Measurements from ENCODE around the gene HIF3A. TPM values are rescaled to one million over a fixed set of nuclear protein-coding genes. Genes with fewer than 3 reads are reported as not detected.

The HIF3A gene
- 100 to 1,000 TPM in 3 of 4 donors, 10 to 100 TPM in 1; 49.3 to 383 (median 144) TPM for total RNA-seq

DNA sequence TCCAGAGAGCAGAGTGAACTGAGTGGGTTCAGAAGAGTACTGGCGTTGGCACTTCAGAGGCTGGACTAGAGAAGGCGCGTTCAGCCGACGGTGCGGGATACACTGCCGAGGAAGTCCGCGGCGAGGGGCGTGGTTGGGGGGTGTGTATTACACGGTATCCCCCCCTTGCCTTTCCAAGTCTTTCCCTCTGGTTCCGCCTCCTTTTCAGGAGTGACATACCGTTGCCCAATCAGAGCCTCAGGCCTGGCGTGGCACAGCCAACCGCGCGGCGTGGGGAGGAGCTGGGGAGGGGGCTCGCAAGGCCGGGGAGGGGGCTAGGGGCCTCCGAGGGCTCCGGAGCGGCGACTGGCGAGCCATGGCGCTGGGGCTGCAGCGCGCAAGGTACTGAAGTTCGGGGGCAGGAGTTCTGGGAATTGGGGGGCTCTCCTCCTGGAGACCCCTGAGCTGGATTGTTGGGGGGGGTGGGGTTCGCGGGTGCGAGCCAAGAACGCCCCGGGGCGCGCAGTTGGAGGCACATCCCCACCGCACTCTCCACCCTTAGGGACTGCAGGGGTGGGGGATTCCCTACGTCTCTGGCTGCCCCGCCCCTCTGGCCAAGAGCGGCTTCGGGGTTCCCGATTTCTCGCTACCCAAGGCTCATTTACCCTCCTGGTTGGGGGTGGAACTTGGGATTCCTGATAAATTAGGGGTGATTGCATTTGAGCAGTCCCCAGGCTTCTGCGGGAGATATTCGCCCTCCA, at the start of gene HIF3A:
HIF3A (plus strand) TSS at position 321 of the 740 bp plus-strand sequence; CDS start at position 356, 35 bp downstream.
- Histone ChIP-seq H3K27ac (peak within 1 kb of the TSS; percentile 94 to 99 (median 98)), H3K9me3 (no peaks in the 10 kb centered on the region), H3K27me3 (no peaks in the 10 kb centered on the region), H3K4me1 (peaks cover 0 to 51% (median 16%) of the 10 kb centered on the region in 3 donors), H3K4me3 (peak within 1 kb of the TSS; percentile 80 to 88), H3K36me3 (no peaks in the 10 kb centered on the region)
- ATAC-seq = peak; percentile 23
- 3 to 6% methylated on average over 13 to 15 of the region's 46 CpGs for WGBS, 2 donors (ENCODE audit: low coverage in 1 of 2)
- peak; percentile 20 for TF ChIP-seq POLR2AphosphoS5 (IDR thresholded peaks at IDR 0.05)
- TF ChIP-seq EP300 (IDR thresholded peaks at IDR 0.05) = no peak
- TF ChIP-seq, protein P1, sequence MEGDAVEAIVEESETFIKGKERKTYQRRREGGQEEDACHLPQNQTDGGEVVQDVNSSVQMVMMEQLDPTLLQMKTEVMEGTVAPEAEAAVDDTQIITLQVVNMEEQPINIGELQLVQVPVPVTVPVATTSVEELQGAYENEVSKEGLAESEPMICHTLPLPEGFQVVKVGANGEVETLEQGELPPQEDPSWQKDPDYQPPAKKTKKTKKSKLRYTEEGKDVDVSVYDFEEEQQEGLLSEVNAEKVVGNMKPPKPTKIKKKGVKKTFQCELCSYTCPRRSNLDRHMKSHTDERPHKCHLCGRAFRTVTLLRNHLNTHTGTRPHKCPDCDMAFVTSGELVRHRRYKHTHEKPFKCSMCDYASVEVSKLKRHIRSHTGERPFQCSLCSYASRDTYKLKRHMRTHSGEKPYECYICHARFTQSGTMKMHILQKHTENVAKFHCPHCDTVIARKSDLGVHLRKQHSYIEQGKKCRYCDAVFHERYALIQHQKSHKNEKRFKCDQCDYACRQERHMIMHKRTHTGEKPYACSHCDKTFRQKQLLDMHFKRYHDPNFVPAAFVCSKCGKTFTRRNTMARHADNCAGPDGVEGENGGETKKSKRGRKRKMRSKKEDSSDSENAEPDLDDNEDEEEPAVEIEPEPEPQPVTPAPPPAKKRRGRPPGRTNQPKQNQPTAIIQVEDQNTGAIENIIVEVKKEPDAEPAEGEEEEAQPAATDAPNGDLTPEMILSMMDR (IDR thresholded peaks at IDR 0.05) = no peak
- peak in 1 of 2 donors; percentile 40 for TF ChIP-seq POLR2A (IDR thresholded peaks at IDR 0.05)

DNA sequence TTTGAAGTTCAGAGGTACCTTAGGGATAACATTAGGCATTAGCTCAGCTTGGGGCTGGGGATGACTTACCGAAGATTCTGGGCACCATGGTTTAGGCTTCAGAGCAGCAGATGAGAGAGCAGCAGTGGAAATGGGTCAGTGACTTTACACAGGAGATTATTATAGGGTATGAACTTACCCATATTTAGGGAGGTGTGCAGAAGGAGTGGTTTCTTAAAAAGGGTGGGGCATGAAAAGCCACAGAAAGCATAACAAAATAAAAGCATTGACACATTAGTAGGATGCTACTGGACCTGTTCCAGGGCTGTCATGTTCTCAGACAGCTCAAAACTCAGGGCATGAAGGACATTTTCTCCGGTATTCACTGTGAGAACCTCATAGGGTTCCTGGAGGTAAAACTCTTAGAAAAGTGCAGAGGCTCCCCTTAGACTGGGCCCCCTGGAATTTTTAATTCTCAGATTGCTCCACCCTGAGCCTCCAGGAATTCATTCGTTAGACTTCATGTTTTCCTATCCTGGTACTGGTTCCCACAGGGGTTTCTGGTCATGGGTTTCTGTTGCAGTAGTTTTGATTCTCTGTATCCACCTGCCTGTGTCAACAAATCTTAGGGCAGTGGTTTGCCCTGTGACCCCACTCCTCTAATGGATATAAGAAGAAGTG, 46.6 kb upstream of the HIF3A start:
- 38 to 51% methylated on average over 3 of the region's 3 CpGs for WGBS, 2 donors (ENCODE audit: low coverage in 1 of 2)
- no peaks in the 10 kb centered on the region for H3K9me3 ChIP-seq
- H3K27ac ChIP-seq = no peak overlapping the region
- H3K36me3 ChIP-seq = no peaks in the 10 kb centered on the region
- H3K27me3 ChIP-seq = peaks cover 44% of the 10 kb centered on the region
- H3K4me1 ChIP-seq = no peaks in the 10 kb centered on the region
- no peak overlapping the region for H3K4me3 ChIP-seq
- no peak for TF ChIP-seq POLR2A (IDR thresholded peaks at IDR 0.05)
- TF ChIP-seq, protein P1 (IDR thresholded peaks at IDR 0.05) = no peak
- no peak for ATAC-seq

DNA sequence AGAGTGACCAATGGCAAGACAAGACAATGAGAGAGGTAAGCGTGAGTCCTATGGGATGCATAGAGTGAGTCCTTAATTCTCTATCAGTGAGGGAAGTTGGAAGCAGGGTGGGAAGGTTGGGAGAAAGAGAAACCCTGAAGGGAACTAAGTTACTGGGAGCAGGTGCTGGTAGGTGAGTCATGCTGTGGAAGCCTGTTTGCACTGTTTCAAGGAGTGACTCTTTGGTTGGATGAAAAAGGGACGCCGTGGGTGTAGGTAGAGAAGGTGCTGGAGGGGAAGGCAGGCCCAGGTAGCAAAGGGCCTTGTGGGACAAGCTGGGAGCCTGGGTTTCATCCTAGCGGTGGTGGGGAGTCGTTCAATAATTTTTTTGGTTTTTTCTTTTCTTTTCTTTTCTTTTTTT, 45.4 kb upstream of the HIF3A start:
- H3K4me3 ChIP-seq = no peak overlapping the region
- peaks cover 32% of the 10 kb centered on the region for H3K27me3 ChIP-seq
- H3K36me3 ChIP-seq = no peaks in the 10 kb centered on the region
- TF ChIP-seq, protein P1 (IDR thresholded peaks at IDR 0.05) = no peak
- no peak for TF ChIP-seq EP300 (IDR thresholded peaks at IDR 0.05)
- TF ChIP-seq POLR2AphosphoS5 (IDR thresholded peaks at IDR 0.05) = no peak
- no peak for TF ChIP-seq POLR2A (IDR thresholded peaks at IDR 0.05)
- H3K4me1 ChIP-seq = no peaks in the 10 kb centered on the region
- no peak for ATAC-seq
- H3K9me3 ChIP-seq = no peaks in the 10 kb centered on the region
- H3K27ac ChIP-seq = no peak overlapping the region
- WGBS, 2 donors (ENCODE audit: low coverage in 1 of 2) = 68% methylated on average over 5 of the region's 5 CpGs

DNA sequence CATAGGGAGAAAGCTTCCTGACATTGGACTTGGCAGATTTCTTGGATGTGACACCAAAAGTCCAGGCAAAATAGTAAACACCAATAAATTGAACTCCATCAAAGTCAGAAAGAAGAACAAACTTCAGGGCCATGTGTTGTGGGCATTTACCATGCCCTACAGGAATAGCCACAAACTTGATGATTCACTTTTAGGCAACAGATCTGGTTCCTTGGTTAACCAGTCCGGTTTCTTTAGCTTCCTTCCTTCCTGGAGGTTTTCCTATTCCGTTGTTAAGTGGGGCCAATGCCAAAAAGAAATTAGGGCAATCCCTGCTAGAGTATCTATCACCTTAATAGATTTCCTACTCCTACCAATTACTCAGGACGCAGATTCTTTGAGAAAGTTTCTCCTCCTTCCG, 42.1 kb upstream of the HIF3A start:
- 74 to 78% methylated on average over 4 of the region's 4 CpGs for WGBS, 2 donors (ENCODE audit: low coverage in 1 of 2)
- Histone ChIP-seq H3K4me3 (no peak overlapping the region), H3K9me3 (no peaks in the 10 kb centered on the region), H3K36me3 (no peaks in the 10 kb centered on the region), H3K4me1 (no peaks in the 10 kb centered on the region), H3K27ac (no peak overlapping the region), H3K27me3 (peaks cover 38% of the 10 kb centered on the region)
- TF ChIP-seq, protein P1 (IDR thresholded peaks at IDR 0.05) = no peak
- no peak for TF ChIP-seq EP300 (IDR thresholded peaks at IDR 0.05)
- TF ChIP-seq POLR2AphosphoS5 (IDR thresholded peaks at IDR 0.05) = no peak
- no peak for TF ChIP-seq POLR2A (IDR thresholded peaks at IDR 0.05)
- no peak for ATAC-seq

Measured in gastroesophageal sphincter (tissue), 4 donors.